Measurements from ENCODE around the gene AGTRAP.

AGTRAP gene

DNA sequence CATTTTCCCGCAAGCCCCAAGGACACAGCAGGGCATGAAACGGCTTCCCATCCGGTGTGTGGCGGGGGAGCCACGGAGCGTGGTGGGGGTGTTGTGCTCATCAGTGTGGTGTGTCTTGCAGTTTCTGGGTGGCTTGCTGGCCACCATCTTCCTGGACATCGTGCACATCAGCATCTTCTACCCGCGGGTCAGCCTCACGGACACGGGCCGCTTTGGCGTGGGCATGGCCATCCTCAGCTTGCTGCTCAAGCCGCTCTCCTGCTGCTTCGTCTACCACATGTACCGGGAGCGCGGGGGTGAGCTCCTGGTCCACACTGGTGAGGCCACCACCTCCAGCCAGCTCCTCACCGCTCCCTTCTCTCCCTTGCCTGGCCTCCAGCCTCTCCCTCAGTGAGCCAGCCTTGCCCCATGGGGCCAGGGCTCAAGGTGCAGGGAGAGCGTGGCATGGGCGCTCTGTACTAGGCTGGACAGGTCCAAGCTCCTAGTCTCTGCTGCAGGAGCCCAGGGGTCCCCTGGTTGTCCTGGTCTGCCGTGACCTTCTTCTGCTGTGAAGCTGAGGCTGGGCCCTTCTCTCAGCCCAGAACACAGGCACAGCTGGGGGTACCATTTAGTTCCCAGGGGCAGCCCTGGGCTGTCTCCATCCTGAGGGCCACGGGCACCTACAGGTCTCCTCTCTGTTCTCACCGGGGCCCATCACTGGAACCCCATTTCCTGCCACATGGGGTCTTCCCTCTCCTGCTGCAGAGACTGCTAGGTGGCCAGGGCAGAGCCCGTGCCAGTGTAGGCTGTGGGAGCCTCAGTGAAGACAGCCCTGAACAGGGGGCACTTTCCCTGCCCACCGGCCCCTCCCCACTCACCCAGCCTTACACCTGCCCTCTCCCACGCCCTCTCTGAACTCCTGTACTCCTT, 12.6 kb downstream of the AGTRAP start:
- DNase-seq (ENCODE audit: low read depth), result no peak
- TF ChIP-seq, protein P1, sequence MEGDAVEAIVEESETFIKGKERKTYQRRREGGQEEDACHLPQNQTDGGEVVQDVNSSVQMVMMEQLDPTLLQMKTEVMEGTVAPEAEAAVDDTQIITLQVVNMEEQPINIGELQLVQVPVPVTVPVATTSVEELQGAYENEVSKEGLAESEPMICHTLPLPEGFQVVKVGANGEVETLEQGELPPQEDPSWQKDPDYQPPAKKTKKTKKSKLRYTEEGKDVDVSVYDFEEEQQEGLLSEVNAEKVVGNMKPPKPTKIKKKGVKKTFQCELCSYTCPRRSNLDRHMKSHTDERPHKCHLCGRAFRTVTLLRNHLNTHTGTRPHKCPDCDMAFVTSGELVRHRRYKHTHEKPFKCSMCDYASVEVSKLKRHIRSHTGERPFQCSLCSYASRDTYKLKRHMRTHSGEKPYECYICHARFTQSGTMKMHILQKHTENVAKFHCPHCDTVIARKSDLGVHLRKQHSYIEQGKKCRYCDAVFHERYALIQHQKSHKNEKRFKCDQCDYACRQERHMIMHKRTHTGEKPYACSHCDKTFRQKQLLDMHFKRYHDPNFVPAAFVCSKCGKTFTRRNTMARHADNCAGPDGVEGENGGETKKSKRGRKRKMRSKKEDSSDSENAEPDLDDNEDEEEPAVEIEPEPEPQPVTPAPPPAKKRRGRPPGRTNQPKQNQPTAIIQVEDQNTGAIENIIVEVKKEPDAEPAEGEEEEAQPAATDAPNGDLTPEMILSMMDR (conservative IDR thresholded peaks at IDR 0.05; ENCODE audit: control insufficient read depth, insufficient read depth, low read depth, low read length), result no peak
- H3K4me3 ChIP-seq (ENCODE audit: control insufficient read depth, low read depth, low read length), result no peak overlapping the region

GRCh38 chr1:11749203-11749689, 13.3 kb downstream of the AGTRAP start:
- H3K4me3 ChIP-seq (ENCODE audit: control insufficient read depth, low read depth, low read length), result no peak overlapping the region
- peak; percentile 16 for DNase-seq (ENCODE audit: low read depth)
- TF ChIP-seq, protein P1 (conservative IDR thresholded peaks at IDR 0.05; ENCODE audit: control insufficient read depth, insufficient read depth, low read depth, low read length), result peak; percentile 35

DNA sequence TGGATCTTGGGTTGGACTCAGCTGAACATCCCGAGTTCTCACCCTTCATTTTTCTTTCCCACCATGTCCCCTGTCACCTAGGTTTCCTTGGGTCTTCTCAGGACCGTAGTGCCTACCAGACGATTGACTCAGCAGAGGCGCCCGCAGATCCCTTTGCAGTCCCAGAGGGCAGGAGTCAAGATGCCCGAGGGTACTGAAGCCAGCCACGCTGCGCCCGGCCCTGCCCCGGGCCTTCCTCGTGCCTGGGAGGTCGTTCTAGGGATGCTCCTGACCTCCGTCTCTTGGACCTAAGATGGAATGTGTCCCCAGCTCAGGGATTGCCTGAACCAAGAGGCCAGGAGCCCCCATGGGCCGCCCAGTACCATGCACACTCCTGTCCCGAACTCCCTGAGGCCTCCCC, 14.1 kb downstream of the AGTRAP start:
- H3K4me3 ChIP-seq (ENCODE audit: control insufficient read depth, low read depth, low read length), result no peak overlapping the region
- DNase-seq (ENCODE audit: low read depth), result no peak
- TF ChIP-seq, protein P1 (conservative IDR thresholded peaks at IDR 0.05; ENCODE audit: control insufficient read depth, insufficient read depth, low read depth, low read length), result no peak

GRCh38 chr1:11751087-11751486, 15.2 kb downstream of the AGTRAP start:
- TF ChIP-seq, protein P1 (conservative IDR thresholded peaks at IDR 0.05; ENCODE audit: control insufficient read depth, insufficient read depth, low read depth, low read length), result no peak

GRCh38 chr1:11752359-11753088, 16.6 kb downstream of the AGTRAP start:
- DNase-seq (ENCODE audit: low read depth), result no peak
- TF ChIP-seq, protein P1 (conservative IDR thresholded peaks at IDR 0.05; ENCODE audit: control insufficient read depth, insufficient read depth, low read depth, low read length), result no peak

More at GRCh38 chr1:11751087-11751486, 15.2 kb downstream of the AGTRAP start:
- no peak for DNase-seq (ENCODE audit: low read depth)
- H3K4me3 ChIP-seq (ENCODE audit: control insufficient read depth, low read depth, low read length), result no peak overlapping the region

DNA sequence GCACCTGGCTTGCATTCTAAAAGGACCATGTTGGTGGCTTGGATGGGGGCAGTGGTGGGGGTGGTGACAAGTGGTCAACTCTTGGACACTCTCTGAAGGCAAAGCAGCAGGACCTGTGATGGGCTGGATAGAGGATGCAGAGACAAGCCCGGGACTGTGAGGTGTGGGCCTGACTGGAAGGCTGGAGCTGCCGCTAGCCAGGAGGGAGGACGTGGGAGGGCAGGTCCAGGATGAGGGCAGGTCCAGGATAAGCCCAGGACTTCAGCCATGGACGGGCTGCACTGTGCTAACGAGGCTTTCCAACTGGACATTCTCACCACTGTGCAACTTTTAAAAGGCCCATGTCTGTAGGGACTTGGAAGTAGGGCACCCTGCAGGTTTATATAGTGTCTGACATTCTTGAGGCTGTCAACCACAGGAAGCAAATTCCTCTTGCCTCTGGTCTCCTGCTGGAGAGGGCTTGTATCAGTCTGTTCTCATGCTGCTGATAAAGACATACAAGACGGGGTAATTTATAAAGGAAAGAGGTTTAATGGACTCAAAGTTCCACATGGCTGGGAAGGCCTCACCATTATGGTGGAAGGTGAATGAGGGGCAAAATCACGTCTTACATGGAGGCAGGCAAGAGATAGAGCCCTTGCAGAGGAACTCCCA, 17.7 kb downstream of the AGTRAP start:
- TF ChIP-seq, protein P1 (conservative IDR thresholded peaks at IDR 0.05; ENCODE audit: control insufficient read depth, insufficient read depth, low read depth, low read length), result no peak
- H3K4me3 ChIP-seq (ENCODE audit: control insufficient read depth, low read depth, low read length), result no peak overlapping the region
- DNase-seq (ENCODE audit: low read depth), result no peak

More at GRCh38 chr1:11752359-11753088, 16.6 kb downstream of the AGTRAP start:
- H3K4me3 ChIP-seq (ENCODE audit: control insufficient read depth, low read depth, low read length), result no peak overlapping the region

Measured in fibroblast of mammary gland (primary cell).